ENCODE measurements around the gene MLST8.

DNA sequence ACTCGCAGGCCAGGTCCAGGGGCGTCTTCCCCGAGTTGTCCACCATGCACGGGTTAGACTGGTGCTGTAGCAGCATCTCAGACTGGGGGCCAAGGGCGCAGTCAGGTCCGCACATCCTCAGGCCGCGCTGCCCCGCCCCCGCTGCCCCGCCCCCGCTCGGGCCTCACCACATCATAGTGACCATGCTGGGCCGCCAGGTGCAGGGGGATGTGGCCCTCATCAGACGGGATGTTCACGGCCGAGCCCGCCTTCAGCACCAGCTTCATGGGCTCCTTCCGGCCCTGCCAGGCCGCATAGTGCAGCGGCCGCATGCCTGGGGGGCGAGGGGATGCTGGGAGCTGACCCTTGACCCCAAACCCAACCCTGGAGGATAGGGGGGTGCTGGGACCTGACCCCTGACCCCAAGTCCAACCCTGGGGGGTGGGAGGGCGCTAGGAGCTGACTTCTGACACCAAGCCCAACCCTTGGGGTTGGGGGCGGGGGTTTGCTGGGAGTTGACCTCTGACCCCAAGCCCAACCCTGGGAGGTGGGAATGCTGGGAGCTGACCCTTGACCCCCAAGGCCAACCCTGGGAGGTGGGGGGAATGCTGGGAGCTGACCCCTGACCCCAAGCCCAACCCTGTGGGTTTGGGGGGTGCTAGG, 15.9 kb upstream of the MLST8 start:
- TF ChIP-seq, protein P1, sequence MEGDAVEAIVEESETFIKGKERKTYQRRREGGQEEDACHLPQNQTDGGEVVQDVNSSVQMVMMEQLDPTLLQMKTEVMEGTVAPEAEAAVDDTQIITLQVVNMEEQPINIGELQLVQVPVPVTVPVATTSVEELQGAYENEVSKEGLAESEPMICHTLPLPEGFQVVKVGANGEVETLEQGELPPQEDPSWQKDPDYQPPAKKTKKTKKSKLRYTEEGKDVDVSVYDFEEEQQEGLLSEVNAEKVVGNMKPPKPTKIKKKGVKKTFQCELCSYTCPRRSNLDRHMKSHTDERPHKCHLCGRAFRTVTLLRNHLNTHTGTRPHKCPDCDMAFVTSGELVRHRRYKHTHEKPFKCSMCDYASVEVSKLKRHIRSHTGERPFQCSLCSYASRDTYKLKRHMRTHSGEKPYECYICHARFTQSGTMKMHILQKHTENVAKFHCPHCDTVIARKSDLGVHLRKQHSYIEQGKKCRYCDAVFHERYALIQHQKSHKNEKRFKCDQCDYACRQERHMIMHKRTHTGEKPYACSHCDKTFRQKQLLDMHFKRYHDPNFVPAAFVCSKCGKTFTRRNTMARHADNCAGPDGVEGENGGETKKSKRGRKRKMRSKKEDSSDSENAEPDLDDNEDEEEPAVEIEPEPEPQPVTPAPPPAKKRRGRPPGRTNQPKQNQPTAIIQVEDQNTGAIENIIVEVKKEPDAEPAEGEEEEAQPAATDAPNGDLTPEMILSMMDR (IDR thresholded peaks at IDR 0.05) = no peak
- TF ChIP-seq EZH2 (IDR thresholded peaks at IDR 0.05; ENCODE audit: borderline replicate concordance, insufficient read depth, low read depth, low read length, poor library complexity, severe bottlenecking) = no peak

Measured in B cell (primary cell).